Trophoblast cell (in vitro differentiated cells and primary cell): ENCODE measurements around the gene SRXN1.

ENCODE experiments used
- DNase-seq, 2 donors: peaks; one replicate each; pipeline ENCODE4 v3.0.0-alpha.2; 2016
- H2AFZ ChIP-seq: 2 replicates; pipeline ENCODE4 v1.6.1; 2013; ENCODE audit warnings: low read length, moderate library complexity, mild to moderate bottlenecking; ENCODE audit not compliant: insufficient read depth, poor library complexity
- H2AK5ac ChIP-seq: 2 replicates; pipeline ENCODE4 v1.6.1; 2013; ENCODE audit warnings: mild to moderate bottlenecking, low read length
- H2BK120ac ChIP-seq: 2 replicates; pipeline ENCODE4 v1.6.1; 2013; ENCODE audit warnings: low read length, mild to moderate bottlenecking, moderate library complexity; ENCODE audit not compliant: insufficient read depth, poor library complexity
- H2BK12ac ChIP-seq: 2 replicates; pipeline ENCODE4 v1.6.1; 2013; ENCODE audit warnings: mild to moderate bottlenecking, low read length, moderate library complexity
- H2BK5ac ChIP-seq: 2 replicates; pipeline ENCODE4 v1.6.1; 2013; ENCODE audit warnings: low read length, low read depth, moderate library complexity, mild to moderate bottlenecking; ENCODE audit not compliant: poor library complexity
- H3K14ac ChIP-seq: 2 replicates; pipeline ENCODE4 v1.6.1; 2013; ENCODE audit warnings: mild to moderate bottlenecking, low read length
- H3K18ac ChIP-seq: 2 replicates; pipeline ENCODE4 v1.6.1; 2013; ENCODE audit warnings: mild to moderate bottlenecking, low read length
- H3K23ac ChIP-seq: 2 replicates; pipeline ENCODE4 v1.6.1; 2013; ENCODE audit warnings: low read length
- H3K27ac ChIP-seq: 2 replicates; pipeline ENCODE4 v1.5.1; 2013; ENCODE audit warnings: low read depth, mild to moderate bottlenecking, inconsistent platforms, low read length, moderate library complexity
- H3K27me3 ChIP-seq: 2 replicates; pipeline ENCODE4 v1.6.1; 2013; ENCODE audit warnings: inconsistent platforms, mild to moderate bottlenecking, low read length, moderate library complexity; ENCODE audit not compliant: insufficient read depth
- H3K36me3 ChIP-seq, 2 experiments: 1 replicate in 1 of 2; 2 replicates in 1 of 2; pipeline ENCODE4 v1.6.1; 2013; ENCODE audit warnings: low read length in 2 of 2, mild to moderate bottlenecking in 2 of 2, moderate library complexity in 1 of 2; ENCODE audit not compliant: insufficient read depth in 2 of 2, control insufficient read depth in 1 of 2
- H3K4ac ChIP-seq: 2 replicates; pipeline ENCODE4 v1.6.1; 2013; ENCODE audit warnings: low read depth, mild to moderate bottlenecking, low read length, moderate library complexity
- H3K4me1 ChIP-seq, 2 experiments: 1 replicate in 1 of 2; 2 replicates in 1 of 2; pipeline ENCODE4 v1.6.1; 2013; ENCODE audit warnings: low read length in 2 of 2, mild to moderate bottlenecking in 2 of 2, moderate library complexity in 1 of 2; ENCODE audit not compliant: insufficient read depth in 2 of 2, control insufficient read depth in 1 of 2
- H3K4me2 ChIP-seq: 2 replicates; pipeline ENCODE4 v1.6.1; 2013; ENCODE audit warnings: inconsistent platforms, mild to moderate bottlenecking, low read length, moderate library complexity
- H3K4me3 ChIP-seq: 2 replicates; pipeline ENCODE4 v1.5.1; 2013; ENCODE audit warnings: mild to moderate bottlenecking, low read depth, low read length, inconsistent platforms
- H3K79me1 ChIP-seq: one replicate; pipeline ENCODE4 v1.6.1; 2013; ENCODE audit warnings: low read length
- H3K79me2 ChIP-seq: 2 replicates; pipeline ENCODE4 v1.6.1; 2013; ENCODE audit warnings: low read length, mild to moderate bottlenecking; ENCODE audit not compliant: control insufficient read depth, insufficient read depth, poor library complexity
- H3K9ac ChIP-seq: 2 replicates; pipeline ENCODE4 v1.6.1; 2013; ENCODE audit warnings: mild to moderate bottlenecking, low read length
- H3K9me3 ChIP-seq: 2 replicates; pipeline ENCODE4 v1.6.1; 2013; ENCODE audit warnings: low read depth, mild to moderate bottlenecking, control low read depth, inconsistent platforms, low read length; ENCODE audit not compliant: insufficient read depth
- H4K12ac ChIP-seq: 2 replicates; pipeline ENCODE4 v1.6.1; 2013; ENCODE audit warnings: low read depth, mild to moderate bottlenecking, low read length, moderate library complexity
- H4K8ac ChIP-seq: 2 replicates; pipeline ENCODE4 v1.6.1; 2013; ENCODE audit warnings: low read depth, mild to moderate bottlenecking, low read length, moderate library complexity
- H4K91ac ChIP-seq: one replicate; pipeline ENCODE4 v1.6.1; 2013; ENCODE audit warnings: low read depth, mild to moderate bottlenecking, low read length, moderate library complexity
- WGBS: extraction: QIAGEN DNeasy Blood & Tissue Kit; methylation state at CpG from one replicate; pipeline ENCODE4 v1.1.7; 2013; ENCODE audit warnings: missing lambda C conversion rate; ENCODE audit not compliant: insufficient read length, insufficient coverage; ENCODE audit errors: extremely low coverage; 5-methylcytosine and 5-hydroxymethylcytosine counted together

The SRXN1 gene

DNA sequence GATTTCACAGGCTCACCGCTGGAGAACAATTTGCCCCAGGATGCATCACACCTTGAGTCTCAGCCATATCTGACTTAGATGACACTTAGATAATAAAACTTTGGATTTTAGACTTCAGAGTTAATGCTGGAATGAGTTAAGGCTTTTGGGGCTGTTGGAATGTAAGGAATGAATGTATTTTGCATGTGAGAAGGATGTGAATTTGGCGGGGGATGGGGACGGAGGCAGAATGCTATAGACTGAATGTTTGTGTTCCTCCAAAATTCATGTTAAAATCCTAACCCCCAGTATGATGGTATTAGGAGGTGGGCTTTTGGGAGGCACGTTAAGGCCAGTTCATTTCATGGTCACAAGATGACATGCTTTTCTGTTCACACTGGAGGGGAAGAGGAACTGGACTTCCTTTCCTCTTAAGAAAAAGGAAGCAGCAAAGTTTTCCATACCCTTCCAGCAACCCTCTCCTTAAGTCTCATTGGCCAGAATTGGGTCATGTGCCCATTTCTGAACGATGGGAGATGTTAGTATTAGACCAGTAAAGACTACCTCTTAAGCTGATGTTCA lies 5.8 kb upstream of the SRXN1 start:
- no peaks in the 10 kb centered on the region for H3K36me3 ChIP-seq
- DNase-seq: no peak
- H4K91ac ChIP-seq: no peak overlapping the region
- H3K79me2 ChIP-seq: peaks cover under 1% of the 10 kb centered on the region
- H2BK5ac ChIP-seq: no peak overlapping the region
- no peak overlapping the region for H4K8ac ChIP-seq
- no peak overlapping the region for H3K14ac ChIP-seq
- WGBS: no CpG with 5 or more reads among the region's 5 CpGs
- H2AFZ ChIP-seq: no peak overlapping the region
- H3K9ac ChIP-seq: no peak overlapping the region
- H3K9me3 ChIP-seq: peaks cover 5% of the 10 kb centered on the region
- H2AK5ac ChIP-seq: no peak overlapping the region
- no peak overlapping the region for H4K12ac ChIP-seq
- H3K4me2 ChIP-seq: no peak overlapping the region
- H2BK120ac ChIP-seq: no peak overlapping the region
- no peak overlapping the region for H3K18ac ChIP-seq
- no peak overlapping the region for H3K4ac ChIP-seq
- no peak overlapping the region for H3K4me3 ChIP-seq
- H3K23ac ChIP-seq: no peak overlapping the region
- no peak overlapping the region for H3K27ac ChIP-seq
- no peak overlapping the region for H2BK12ac ChIP-seq
- H3K79me1 ChIP-seq: peaks cover under 1% of the 10 kb centered on the region
- peaks cover 2% of the 10 kb centered on the region for H3K27me3 ChIP-seq
- H3K4me1 ChIP-seq: peaks cover 11 to 16% of the 10 kb centered on the region in 2 experiments

DNA sequence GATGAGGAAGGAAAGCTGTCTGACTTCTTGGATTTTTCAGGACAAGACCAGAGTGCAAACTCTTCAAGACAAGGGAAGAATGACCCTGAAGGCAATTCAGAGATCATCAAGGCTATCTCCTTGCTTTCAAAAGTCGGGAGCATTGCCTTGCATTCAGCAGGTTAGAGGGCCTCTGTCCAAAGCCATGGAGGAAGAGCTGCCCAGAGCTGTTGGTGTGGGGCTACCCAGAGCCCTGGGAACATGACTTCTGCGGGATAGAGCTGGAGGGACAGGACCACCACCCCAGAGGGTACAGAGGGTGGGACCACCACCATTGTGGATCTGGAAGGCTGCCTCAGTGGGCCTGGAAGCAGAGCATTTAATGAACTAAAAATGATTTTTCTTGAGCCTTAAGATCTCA lies 5.2 kb upstream of the SRXN1 start:
- H3K27me3 ChIP-seq: no peaks in the 10 kb centered on the region
- no peak overlapping the region for H3K4ac ChIP-seq
- no peak overlapping the region for H3K9ac ChIP-seq
- no CpG with 5 or more reads among the region's 2 CpGs for WGBS
- H3K23ac ChIP-seq: no peak overlapping the region
- peaks cover 1% of the 10 kb centered on the region for H3K79me2 ChIP-seq
- peaks cover 15 to 20% of the 10 kb centered on the region in 2 experiments for H3K4me1 ChIP-seq
- H4K8ac ChIP-seq: no peak overlapping the region
- peaks cover 4% of the 10 kb centered on the region for H3K9me3 ChIP-seq
- no peak overlapping the region for H2BK12ac ChIP-seq
- no peak overlapping the region for H2AK5ac ChIP-seq
- no peak overlapping the region for H2AFZ ChIP-seq
- H2BK120ac ChIP-seq: no peak overlapping the region
- H3K4me3 ChIP-seq: no peak overlapping the region
- no peak overlapping the region for H4K91ac ChIP-seq
- DNase-seq: no peak
- no peak overlapping the region for H3K18ac ChIP-seq
- no peak overlapping the region for H3K27ac ChIP-seq
- no peak overlapping the region for H3K4me2 ChIP-seq
- no peak overlapping the region for H3K14ac ChIP-seq
- H2BK5ac ChIP-seq: no peak overlapping the region
- H3K79me1 ChIP-seq: peaks cover 6% of the 10 kb centered on the region
- H4K12ac ChIP-seq: no peak overlapping the region
- no peaks in the 10 kb centered on the region for H3K36me3 ChIP-seq

DNA sequence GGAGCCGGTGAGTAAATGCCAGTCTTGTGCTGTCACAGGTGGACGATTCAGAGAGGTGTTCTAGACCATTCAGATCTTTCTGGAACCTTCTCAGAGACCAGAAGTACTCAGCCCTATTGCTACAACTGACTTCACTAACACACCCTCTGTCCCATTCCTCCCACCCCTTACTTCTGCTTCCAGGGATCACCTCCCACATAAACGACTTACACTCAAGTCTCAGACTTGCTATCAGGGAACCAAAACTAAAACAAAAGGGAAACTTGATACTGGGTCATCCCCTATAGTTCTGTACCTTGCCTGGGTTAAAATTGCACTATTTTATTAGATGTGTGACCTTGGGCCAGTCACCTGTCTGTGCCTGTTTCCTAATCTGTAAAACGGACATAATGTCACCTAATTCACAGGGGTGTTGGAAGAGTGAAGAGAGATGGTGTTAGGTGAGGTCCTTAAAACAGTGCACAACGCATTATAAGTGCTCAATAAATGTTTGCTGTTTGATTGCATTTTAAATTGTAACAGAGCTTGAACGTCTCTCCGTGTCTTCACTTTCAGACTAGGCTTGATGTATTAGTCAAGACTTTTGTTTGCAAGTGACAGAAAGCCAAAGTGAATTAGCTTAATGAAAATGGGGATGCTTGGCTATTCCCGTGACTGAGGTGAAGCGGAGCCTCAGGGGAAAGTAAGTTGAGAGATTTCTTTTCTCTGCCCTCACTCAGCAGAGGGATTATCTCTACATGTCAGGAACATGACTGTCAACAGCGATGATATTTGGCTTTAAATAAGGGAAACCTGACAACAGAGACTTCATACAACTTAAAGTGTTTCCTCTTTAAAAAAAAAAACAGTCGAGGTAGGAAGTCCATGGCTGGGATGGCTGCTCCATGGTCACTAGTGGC lies 3.0 kb upstream of the SRXN1 start:
- H3K23ac ChIP-seq: no peak overlapping the region
- no peak overlapping the region for H3K4me2 ChIP-seq

DNA sequence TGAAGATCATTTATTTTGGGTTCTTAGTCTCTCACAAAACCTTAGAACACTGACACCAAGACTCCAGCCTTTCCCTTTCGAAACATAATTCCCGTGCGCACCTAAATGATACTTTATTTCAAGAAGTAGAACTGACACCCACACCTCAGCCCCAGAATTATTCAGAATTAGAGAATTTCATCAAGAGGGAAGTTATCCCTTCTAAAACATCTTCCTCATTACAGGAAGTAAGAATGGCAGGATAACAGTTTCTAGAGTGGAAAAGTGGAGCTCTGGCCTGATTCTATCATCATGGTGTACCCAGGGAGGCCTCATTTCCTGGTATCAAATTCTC lies 1.4 kb upstream of the SRXN1 start:
- no CpG with 5 or more reads among the region's 3 CpGs for WGBS
- no peak overlapping the region for H3K4me3 ChIP-seq
- no peak overlapping the region for H2BK5ac ChIP-seq
- no peak overlapping the region for H3K18ac ChIP-seq
- H3K27ac ChIP-seq: no peak overlapping the region
- no peaks in the 10 kb centered on the region for H3K27me3 ChIP-seq
- no peak overlapping the region for H2AK5ac ChIP-seq
- no peak overlapping the region for H3K14ac ChIP-seq
- no peak overlapping the region for H2AFZ ChIP-seq
- no peak overlapping the region for H2BK12ac ChIP-seq
- H3K9me3 ChIP-seq: no peaks in the 10 kb centered on the region
- H4K12ac ChIP-seq: no peak overlapping the region
- no peak overlapping the region for H2BK120ac ChIP-seq
- H3K4me1 ChIP-seq: peaks cover 19 to 22% of the 10 kb centered on the region in 2 experiments
- no peak overlapping the region for H4K8ac ChIP-seq
- peaks cover 13% of the 10 kb centered on the region for H3K79me1 ChIP-seq
- H4K91ac ChIP-seq: no peak overlapping the region
- no peak overlapping the region for H3K4ac ChIP-seq
- peaks cover 3 to 7% of the 10 kb centered on the region in 2 experiments for H3K36me3 ChIP-seq
- no peak for DNase-seq
- H3K9ac ChIP-seq: no peak overlapping the region
- H3K4me2 ChIP-seq: no peak overlapping the region
- no peak overlapping the region for H3K23ac ChIP-seq
- H3K79me2 ChIP-seq: peaks cover 5% of the 10 kb centered on the region

More for the DNA sequence above, 3.0 kb upstream of the SRXN1 start:
- Histone ChIP-seq H4K8ac (no peak overlapping the region), H4K12ac (no peak overlapping the region), H2BK120ac (no peak overlapping the region), H4K91ac (no peak overlapping the region), H3K27ac (no peak overlapping the region), H2BK5ac (no peak overlapping the region), H3K27me3 (no peaks in the 10 kb centered on the region), H2AFZ (no peak overlapping the region), H2BK12ac (no peak overlapping the region), H3K79me1 (peaks cover 13% of the 10 kb centered on the region), H3K4ac (no peak overlapping the region), H3K36me3 (no peaks in the 10 kb centered on the region), H2AK5ac (no peak overlapping the region), H3K4me3 (no peak overlapping the region), H3K18ac (no peak overlapping the region), H3K4me1 (peaks cover 19 to 26% of the 10 kb centered on the region in 2 experiments), H3K9me3 (peaks cover 2% of the 10 kb centered on the region), H3K14ac (no peak overlapping the region), H3K9ac (no peak overlapping the region), H3K79me2 (peaks cover 5% of the 10 kb centered on the region)
- no CpG with 5 or more reads among the region's 11 CpGs for WGBS
- DNase-seq: no peak
